Neural progenitor cell (in vitro differentiated cells): Measurements from ENCODE around the gene UBA6.

Experiments used
- EZH2phosphoT487 ChIP-seq: fragments of 200-600 bp; sonication (generic); IDR thresholded peaks from 2 replicates; pipeline ENCODE4 v1.6.1; 2017; ENCODE audit warnings: antibody characterized with exemption
- TF ChIP-seq, protein P1 (sequence below): fragments of 200-600 bp; sonication (generic); IDR thresholded peaks from 2 replicates; pipeline ENCODE4 v1.5.1; 2017; ENCODE audit warnings: antibody characterized with exemption, mild to moderate bottlenecking

DNA sequence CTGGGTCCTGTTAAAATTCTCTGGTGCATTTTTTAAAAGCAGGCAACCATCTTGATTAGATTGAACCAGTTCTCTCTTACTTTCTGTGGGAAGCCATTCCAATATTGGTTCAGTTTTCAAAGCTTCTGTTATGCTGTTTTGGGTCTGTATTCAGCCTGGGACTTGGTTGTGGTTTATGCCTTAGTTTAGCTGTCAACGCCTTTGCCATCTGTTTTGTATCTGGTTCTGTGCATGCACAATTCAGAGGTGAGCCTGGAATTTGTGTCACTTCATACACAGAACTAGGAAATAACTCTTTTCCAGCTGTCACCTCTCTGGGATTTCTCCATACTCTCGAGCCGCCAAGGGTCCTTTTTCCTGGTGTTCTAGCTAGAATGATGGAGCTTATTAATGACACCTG lies 96.2 kb downstream of the UBA6 start:
- TF ChIP-seq, protein P1, sequence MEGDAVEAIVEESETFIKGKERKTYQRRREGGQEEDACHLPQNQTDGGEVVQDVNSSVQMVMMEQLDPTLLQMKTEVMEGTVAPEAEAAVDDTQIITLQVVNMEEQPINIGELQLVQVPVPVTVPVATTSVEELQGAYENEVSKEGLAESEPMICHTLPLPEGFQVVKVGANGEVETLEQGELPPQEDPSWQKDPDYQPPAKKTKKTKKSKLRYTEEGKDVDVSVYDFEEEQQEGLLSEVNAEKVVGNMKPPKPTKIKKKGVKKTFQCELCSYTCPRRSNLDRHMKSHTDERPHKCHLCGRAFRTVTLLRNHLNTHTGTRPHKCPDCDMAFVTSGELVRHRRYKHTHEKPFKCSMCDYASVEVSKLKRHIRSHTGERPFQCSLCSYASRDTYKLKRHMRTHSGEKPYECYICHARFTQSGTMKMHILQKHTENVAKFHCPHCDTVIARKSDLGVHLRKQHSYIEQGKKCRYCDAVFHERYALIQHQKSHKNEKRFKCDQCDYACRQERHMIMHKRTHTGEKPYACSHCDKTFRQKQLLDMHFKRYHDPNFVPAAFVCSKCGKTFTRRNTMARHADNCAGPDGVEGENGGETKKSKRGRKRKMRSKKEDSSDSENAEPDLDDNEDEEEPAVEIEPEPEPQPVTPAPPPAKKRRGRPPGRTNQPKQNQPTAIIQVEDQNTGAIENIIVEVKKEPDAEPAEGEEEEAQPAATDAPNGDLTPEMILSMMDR, result no peak
- TF ChIP-seq EZH2phosphoT487, result no peak
